ENCODE data around the gene CC2D2A. TPM values are rescaled to one million over a fixed set of nuclear protein-coding genes. Genes with fewer than 3 reads are reported as not detected.

CC2D2A gene
- total RNA-seq, 1 experiment from 2014 or later, result 11.8 TPM

DNA sequence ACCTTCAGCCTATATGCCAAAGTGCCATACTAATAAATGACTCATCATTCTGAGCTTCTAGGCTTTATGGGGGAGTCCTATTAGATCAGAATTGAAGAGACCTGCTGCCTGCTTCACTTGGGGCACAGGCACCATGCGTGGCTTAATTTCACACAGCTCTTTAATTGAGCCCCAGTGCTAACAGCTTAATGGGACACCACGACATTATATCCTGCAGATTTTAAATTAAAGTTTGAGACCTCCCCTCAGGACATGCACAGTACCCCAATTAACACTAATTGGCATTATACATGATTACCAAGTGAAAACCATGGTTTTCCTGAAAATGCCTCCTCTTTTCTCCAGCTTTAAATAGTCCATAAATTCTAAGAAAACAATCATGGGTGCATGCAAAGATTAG is 35.0 kb upstream of the CC2D2A start:
- BruUV-seq (replicated peaks), result no TSS peak
- intact Hi-C loops (cut with micrococcal nuclease; ENCODE audit: unreplicated experiment), result no loop called here
- H3K36me3 Mint-ChIP-seq (ENCODE audit: insufficient read depth, unreplicated experiment), result no peaks in the 10 kb centered on the region
- no peak for DNase-seq
- TF ChIP-seq, protein P1, sequence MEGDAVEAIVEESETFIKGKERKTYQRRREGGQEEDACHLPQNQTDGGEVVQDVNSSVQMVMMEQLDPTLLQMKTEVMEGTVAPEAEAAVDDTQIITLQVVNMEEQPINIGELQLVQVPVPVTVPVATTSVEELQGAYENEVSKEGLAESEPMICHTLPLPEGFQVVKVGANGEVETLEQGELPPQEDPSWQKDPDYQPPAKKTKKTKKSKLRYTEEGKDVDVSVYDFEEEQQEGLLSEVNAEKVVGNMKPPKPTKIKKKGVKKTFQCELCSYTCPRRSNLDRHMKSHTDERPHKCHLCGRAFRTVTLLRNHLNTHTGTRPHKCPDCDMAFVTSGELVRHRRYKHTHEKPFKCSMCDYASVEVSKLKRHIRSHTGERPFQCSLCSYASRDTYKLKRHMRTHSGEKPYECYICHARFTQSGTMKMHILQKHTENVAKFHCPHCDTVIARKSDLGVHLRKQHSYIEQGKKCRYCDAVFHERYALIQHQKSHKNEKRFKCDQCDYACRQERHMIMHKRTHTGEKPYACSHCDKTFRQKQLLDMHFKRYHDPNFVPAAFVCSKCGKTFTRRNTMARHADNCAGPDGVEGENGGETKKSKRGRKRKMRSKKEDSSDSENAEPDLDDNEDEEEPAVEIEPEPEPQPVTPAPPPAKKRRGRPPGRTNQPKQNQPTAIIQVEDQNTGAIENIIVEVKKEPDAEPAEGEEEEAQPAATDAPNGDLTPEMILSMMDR (IDR thresholded peaks at IDR 0.05; ENCODE audit: unreplicated experiment), result no peak
- H3K4me1 Mint-ChIP-seq (ENCODE audit: low read depth, unreplicated experiment), result no peaks in the 10 kb centered on the region
- peaks cover 3% of the 10 kb centered on the region for H3K9me3 Mint-ChIP-seq (ENCODE audit: low read depth, unreplicated experiment)
- CTCF ChIA-PET, result no interaction called here
- H3K4me3 Mint-ChIP-seq (ENCODE audit: low read depth, unreplicated experiment), result no peak overlapping the region
- H3K27me3 Mint-ChIP-seq (ENCODE audit: unreplicated experiment), result no peaks in the 10 kb centered on the region
- H3K27ac Mint-ChIP-seq (ENCODE audit: unreplicated experiment), result no peak overlapping the region

DNA sequence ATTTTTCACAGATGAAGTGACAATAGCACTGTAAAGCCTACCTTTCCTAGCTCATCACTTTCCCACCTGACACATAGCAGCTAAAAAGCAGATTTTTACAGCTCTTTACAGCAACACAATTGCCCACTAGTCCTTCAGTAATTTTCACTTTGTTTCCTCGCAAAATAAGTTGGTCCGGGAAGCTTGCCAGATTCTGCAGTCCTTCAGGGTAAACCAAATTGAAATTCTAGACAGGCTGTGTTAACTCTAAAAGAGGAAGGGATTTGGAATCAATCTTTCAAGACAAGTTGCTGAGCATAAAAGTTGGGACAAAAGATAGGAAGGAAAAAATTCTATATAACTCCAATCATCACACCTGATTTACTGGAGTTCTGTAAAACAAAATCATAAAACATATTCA is 33.2 kb upstream of the CC2D2A start:
- CTCF ChIA-PET, result no interaction called here
- Mint-ChIP-seq H3K9me3 (ENCODE audit: low read depth, unreplicated experiment) (peaks cover 3% of the 10 kb centered on the region), H3K27me3 (ENCODE audit: unreplicated experiment) (no peaks in the 10 kb centered on the region), H3K4me1 (ENCODE audit: low read depth, unreplicated experiment) (no peaks in the 10 kb centered on the region), H3K4me3 (ENCODE audit: low read depth, unreplicated experiment) (no peak overlapping the region), H3K27ac (ENCODE audit: unreplicated experiment) (no peak overlapping the region), H3K36me3 (ENCODE audit: insufficient read depth, unreplicated experiment) (no peaks in the 10 kb centered on the region)
- intact Hi-C loops (cut with micrococcal nuclease; ENCODE audit: unreplicated experiment), result no loop called here
- no TSS peak for BruUV-seq (replicated peaks)
- DNase-seq, result no peak
- TF ChIP-seq, protein P1 (IDR thresholded peaks at IDR 0.05; ENCODE audit: unreplicated experiment), result no peak

DNA sequence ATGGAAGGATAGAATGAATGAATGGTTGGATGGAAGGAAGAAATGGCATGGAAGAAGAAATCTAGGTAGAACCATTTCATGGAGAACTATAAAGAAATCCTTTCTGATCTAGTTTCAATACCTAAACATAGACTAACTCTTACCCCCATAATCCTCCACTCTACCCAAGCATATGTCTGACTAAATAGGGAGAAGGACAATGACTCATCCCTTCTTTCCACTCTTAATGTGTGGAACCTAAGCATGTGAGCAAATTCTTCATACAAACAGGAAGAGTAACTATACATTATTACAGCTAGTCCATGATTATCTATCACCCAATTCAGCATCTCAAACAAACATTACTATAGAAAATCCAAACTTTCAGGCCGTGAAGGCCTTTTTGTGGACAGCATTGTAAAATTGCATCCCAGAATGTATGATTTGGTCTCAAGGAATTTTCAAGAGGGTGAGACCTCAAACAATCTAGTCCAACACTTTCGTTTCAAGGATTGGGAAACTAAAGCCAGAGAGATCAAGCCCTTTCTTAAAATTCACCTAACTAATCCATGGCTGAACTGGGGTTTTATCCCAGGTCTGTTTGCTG is 30.6 kb upstream of the CC2D2A start:
- no TSS peak for BruUV-seq (replicated peaks)
- Mint-ChIP-seq H3K4me3 (ENCODE audit: low read depth, unreplicated experiment) (no peak overlapping the region), H3K9me3 (ENCODE audit: low read depth, unreplicated experiment) (no peaks in the 10 kb centered on the region), H3K4me1 (ENCODE audit: low read depth, unreplicated experiment) (no peaks in the 10 kb centered on the region), H3K27me3 (ENCODE audit: unreplicated experiment) (no peaks in the 10 kb centered on the region), H3K36me3 (ENCODE audit: insufficient read depth, unreplicated experiment) (no peaks in the 10 kb centered on the region), H3K27ac (ENCODE audit: unreplicated experiment) (no peak overlapping the region)
- TF ChIP-seq, protein P1 (IDR thresholded peaks at IDR 0.05; ENCODE audit: unreplicated experiment), result no peak
- DNase-seq, result no peak
- intact Hi-C loops (cut with micrococcal nuclease; ENCODE audit: unreplicated experiment), result no loop called here
- CTCF ChIA-PET, result no interaction called here

DNA sequence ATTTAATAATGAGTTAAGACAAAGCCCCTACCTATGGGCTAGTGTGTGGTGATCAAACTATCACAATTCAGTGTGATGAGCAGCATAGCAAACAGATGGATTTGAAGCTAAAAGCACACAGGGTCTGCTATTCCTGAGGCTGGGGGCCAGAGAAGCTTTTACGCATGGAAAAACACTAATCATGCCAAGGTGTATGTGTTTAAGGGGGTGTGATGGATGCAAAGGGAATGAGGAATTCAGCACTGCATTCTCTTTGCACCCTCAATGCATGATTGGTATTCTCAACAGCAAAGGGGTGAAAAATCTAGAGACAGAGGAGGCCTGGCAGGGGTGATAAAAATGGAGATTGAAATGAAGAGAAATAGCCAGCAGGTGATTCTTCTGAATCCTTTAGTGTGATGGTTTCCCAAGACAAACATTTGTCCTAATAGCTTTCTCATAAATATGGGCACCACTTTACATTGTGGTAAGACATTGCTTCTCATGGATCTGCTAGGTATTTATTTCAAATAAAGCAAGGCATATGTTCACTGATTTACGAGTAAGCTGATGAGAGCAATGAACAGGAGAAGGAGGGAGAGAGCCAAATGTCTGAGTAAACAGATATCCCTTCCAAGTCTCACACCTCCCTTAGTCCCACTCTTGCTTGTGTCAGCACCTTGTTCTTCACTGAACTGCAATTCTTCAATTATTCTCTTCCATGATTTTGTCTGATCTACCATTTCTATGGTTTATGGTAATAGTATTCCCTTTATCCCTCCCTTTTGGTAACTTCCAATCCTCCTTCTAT is 26.1 kb upstream of the CC2D2A start:
- Mint-ChIP-seq H3K4me1 (ENCODE audit: low read depth, unreplicated experiment) (peaks cover 11% of the 10 kb centered on the region), H3K9me3 (ENCODE audit: low read depth, unreplicated experiment) (no peaks in the 10 kb centered on the region), H3K36me3 (ENCODE audit: insufficient read depth, unreplicated experiment) (no peaks in the 10 kb centered on the region), H3K27ac (ENCODE audit: unreplicated experiment) (no peak overlapping the region), H3K27me3 (ENCODE audit: unreplicated experiment) (no peaks in the 10 kb centered on the region), H3K4me3 (ENCODE audit: low read depth, unreplicated experiment) (no peak overlapping the region)
- intact Hi-C loops (cut with micrococcal nuclease; ENCODE audit: unreplicated experiment), result no loop called here
- TF ChIP-seq, protein P1 (IDR thresholded peaks at IDR 0.05; ENCODE audit: unreplicated experiment), result no peak
- CTCF ChIA-PET, result no interaction called here
- no peak for DNase-seq
- BruUV-seq (replicated peaks), result no TSS peak

Measured in Calu3 (cell line).